ENCODE measurements around the gene MAN2B1.

DNA sequence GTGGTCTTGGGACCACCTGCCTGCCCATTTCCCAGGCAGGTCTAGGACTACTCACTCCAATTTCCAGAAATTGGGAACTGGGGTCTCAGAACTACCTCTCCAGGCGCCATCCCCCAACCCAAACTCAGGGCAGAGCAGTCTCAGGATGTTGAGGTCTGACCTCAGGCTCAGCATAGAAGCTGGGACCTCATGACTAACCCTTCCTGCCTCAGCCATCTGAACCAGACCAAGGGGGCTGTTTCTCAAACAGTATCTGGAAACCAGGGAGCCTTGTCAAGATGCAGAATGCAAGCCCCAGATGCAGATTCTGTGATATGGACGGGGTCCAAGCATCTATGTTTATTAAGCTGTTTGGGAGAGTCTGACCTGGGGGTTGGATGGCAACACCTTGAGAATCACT, 28.6 kb upstream of the MAN2B1 start:
- TF ChIP-seq, protein P1, sequence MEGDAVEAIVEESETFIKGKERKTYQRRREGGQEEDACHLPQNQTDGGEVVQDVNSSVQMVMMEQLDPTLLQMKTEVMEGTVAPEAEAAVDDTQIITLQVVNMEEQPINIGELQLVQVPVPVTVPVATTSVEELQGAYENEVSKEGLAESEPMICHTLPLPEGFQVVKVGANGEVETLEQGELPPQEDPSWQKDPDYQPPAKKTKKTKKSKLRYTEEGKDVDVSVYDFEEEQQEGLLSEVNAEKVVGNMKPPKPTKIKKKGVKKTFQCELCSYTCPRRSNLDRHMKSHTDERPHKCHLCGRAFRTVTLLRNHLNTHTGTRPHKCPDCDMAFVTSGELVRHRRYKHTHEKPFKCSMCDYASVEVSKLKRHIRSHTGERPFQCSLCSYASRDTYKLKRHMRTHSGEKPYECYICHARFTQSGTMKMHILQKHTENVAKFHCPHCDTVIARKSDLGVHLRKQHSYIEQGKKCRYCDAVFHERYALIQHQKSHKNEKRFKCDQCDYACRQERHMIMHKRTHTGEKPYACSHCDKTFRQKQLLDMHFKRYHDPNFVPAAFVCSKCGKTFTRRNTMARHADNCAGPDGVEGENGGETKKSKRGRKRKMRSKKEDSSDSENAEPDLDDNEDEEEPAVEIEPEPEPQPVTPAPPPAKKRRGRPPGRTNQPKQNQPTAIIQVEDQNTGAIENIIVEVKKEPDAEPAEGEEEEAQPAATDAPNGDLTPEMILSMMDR (CRISPR knock-in tag; IDR thresholded peaks at IDR 0.05): no peak
- TF ChIP-seq, protein P2, sequence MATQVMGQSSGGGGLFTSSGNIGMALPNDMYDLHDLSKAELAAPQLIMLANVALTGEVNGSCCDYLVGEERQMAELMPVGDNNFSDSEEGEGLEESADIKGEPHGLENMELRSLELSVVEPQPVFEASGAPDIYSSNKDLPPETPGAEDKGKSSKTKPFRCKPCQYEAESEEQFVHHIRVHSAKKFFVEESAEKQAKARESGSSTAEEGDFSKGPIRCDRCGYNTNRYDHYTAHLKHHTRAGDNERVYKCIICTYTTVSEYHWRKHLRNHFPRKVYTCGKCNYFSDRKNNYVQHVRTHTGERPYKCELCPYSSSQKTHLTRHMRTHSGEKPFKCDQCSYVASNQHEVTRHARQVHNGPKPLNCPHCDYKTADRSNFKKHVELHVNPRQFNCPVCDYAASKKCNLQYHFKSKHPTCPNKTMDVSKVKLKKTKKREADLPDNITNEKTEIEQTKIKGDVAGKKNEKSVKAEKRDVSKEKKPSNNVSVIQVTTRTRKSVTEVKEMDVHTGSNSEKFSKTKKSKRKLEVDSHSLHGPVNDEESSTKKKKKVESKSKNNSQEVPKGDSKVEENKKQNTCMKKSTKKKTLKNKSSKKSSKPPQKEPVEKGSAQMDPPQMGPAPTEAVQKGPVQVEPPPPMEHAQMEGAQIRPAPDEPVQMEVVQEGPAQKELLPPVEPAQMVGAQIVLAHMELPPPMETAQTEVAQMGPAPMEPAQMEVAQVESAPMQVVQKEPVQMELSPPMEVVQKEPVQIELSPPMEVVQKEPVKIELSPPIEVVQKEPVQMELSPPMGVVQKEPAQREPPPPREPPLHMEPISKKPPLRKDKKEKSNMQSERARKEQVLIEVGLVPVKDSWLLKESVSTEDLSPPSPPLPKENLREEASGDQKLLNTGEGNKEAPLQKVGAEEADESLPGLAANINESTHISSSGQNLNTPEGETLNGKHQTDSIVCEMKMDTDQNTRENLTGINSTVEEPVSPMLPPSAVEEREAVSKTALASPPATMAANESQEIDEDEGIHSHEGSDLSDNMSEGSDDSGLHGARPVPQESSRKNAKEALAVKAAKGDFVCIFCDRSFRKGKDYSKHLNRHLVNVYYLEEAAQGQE (IDR thresholded peaks at IDR 0.05; ENCODE audit: borderline replicate concordance in 1 of 2, low read depth in 1 of 2, low read length in 2 of 2): no peak
- no peak for TF ChIP-seq HNRNPL (IDR thresholded peaks at IDR 0.05; ENCODE audit: low read depth, low read length)

All from HepG2 (cell line).